ENCODE measurements around the gene LASP1. TPM values are rescaled to one million over a fixed set of nuclear protein-coding genes. Genes with fewer than 3 reads are reported as not detected.
"Not testable (repeated sequence)": the region's sequence is repeated elsewhere in the genome, so short reads cannot be mapped to it uniquely, and the experiment has no call there.

Gene LASP1
- total RNA-seq, 2 experiments from 2014 or later, result 135 to 139 TPM

GRCh38 chr17:38942696-38943334 is 73.0 kb downstream of the LASP1 start:
- no peak overlapping the region for H3K4me3 Mint-ChIP-seq
- CTCF ChIA-PET, result interaction anchor here (1.1 to 2.0 kb wide), 4 partner anchors 18 to 222 kb away, joined by 3 to 7 read pairs (median 4); partner anchors contain the start of gene LASP1NB
- ATAC-seq (no peak), DNase-seq (no peak)
- peaks cover 2% of the 10 kb centered on the region for H3K4me1 Mint-ChIP-seq (ENCODE audit: low read depth)
- intact Hi-C loops (cut with micrococcal nuclease), result no loop called here
- H3K36me3 Mint-ChIP-seq (ENCODE audit: low read depth), result no peaks in the 10 kb centered on the region
- no peak for TF ChIP-seq CTCF (IDR thresholded peaks at IDR 0.05)
- no peak overlapping the region for H3K27ac Mint-ChIP-seq
- H3K9me3 Mint-ChIP-seq, result no peaks in the 10 kb centered on the region
- POLR2A ChIA-PET, result interaction anchor here (0.6 to 1.2 kb wide), 4 partner anchors 21 to 90 kb away, joined by 3 to 5 read pairs (median 4); no protein-coding TSS in a partner anchor
- no peaks in the 10 kb centered on the region for H3K27me3 Mint-ChIP-seq

- TF ChIP-seq CTCF (IDR thresholded peaks at IDR 0.05), result no peak
- intact Hi-C loops (cut with micrococcal nuclease), result no loop called here
- ATAC-seq (peak; percentile 67), DNase-seq (no peak)
- Mint-ChIP-seq H3K9me3 (no peaks in the 10 kb centered on the region), H3K27ac (no peak overlapping the region), H3K36me3 (ENCODE audit: low read depth) (no peaks in the 10 kb centered on the region), H3K4me1 (ENCODE audit: low read depth) (peaks cover 2% of the 10 kb centered on the region), H3K4me3 (no peak overlapping the region), H3K27me3 (no peaks in the 10 kb centered on the region)
- ChIA-PET CTCF (interaction anchor here (1.1 to 2.0 kb wide), 4 partner anchors 19 to 221 kb away, joined by 3 to 7 read pairs (median 4); partner anchors contain the start of gene LASP1NB), POLR2A (interaction anchor here (0.6 to 1.1 kb wide), 5 partner anchors 21 to 401 kb away, joined by 3 read pairs; partner anchors contain the start of gene RPL23)
These were observed 73.7 kb downstream of the LASP1 start for GRCh38 chr17:38943607-38944006.

- Mint-ChIP-seq H3K9me3 (no peaks in the 10 kb centered on the region), H3K4me1 (ENCODE audit: low read depth) (peaks cover 2% of the 10 kb centered on the region), H3K4me3 (no peak overlapping the region), H3K36me3 (ENCODE audit: low read depth) (no peaks in the 10 kb centered on the region), H3K27ac (no peak overlapping the region), H3K27me3 (no peaks in the 10 kb centered on the region)
- CTCF ChIA-PET, result interaction anchor here (0.9 to 1.6 kb wide), 5 partner anchors 15 to 217 kb away, joined by 3 to 4 read pairs (median 3); partner anchors contain the start of genes CWC25 and LASP1NB
- no peak for TF ChIP-seq CTCF (IDR thresholded peaks at IDR 0.05)
- DNase-seq, result peak; percentile 40
- POLR2A ChIA-PET, result interaction anchor here (1.3 kb wide), 1 partner anchor 98 kb away, joined by 3 read pairs; no protein-coding TSS in a partner anchor
- intact Hi-C loops (cut with micrococcal nuclease), result no loop called here
- ATAC-seq, result peak; percentile 47
These were observed 77.3 kb downstream of the LASP1 start for GRCh38 chr17:38947189-38947588.

- intact Hi-C loops (cut with micrococcal nuclease); CTCF ChIA-PET; H3K36me3 Mint-ChIP-seq (ENCODE audit: low read depth); H3K4me1 Mint-ChIP-seq (ENCODE audit: low read depth); H3K27ac Mint-ChIP-seq; H3K27me3 Mint-ChIP-seq; H3K4me3 Mint-ChIP-seq; ATAC-seq; DNase-seq; H3K9me3 Mint-ChIP-seq: not testable (repeated sequence)
- POLR2A ChIA-PET, result interaction anchor here (0.7 kb wide), 1 partner anchor 134 kb away, joined by 3 read pairs; no protein-coding TSS in a partner anchor
These were observed 83.9 kb downstream of the LASP1 start for GRCh38 chr17:38953800-38954199.

- Mint-ChIP-seq H3K36me3 (ENCODE audit: low read depth) (no peaks in the 10 kb centered on the region), H3K9me3 (no peaks in the 10 kb centered on the region), H3K4me1 (ENCODE audit: low read depth) (peaks cover 20% of the 10 kb centered on the region), H3K27ac (no peak overlapping the region), H3K4me3 (no peak overlapping the region), H3K27me3 (no peaks in the 10 kb centered on the region)
- ATAC-seq (no peak), DNase-seq (no peak)
- TF ChIP-seq CTCF (IDR thresholded peaks at IDR 0.05), result no peak
- ChIA-PET CTCF (interaction anchor here (1.2 to 1.6 kb wide), 2 partner anchors 9 to 25 kb away, joined by 3 to 6 read pairs; partner anchors contain the start of gene FBXO47), POLR2A (interaction anchor here (1.2 kb wide), 1 partner anchor 9 kb away, joined by 3 read pairs; the partner anchor contains the start of gene FBXO47)
- intact Hi-C loops (cut with micrococcal nuclease), result no loop called here
These were observed 88.5 kb downstream of the LASP1 start for GRCh38 chr17:38958326-38958725.

Measured in activated CD8-positive, alpha-beta T cell treated with anti-CD3 and anti-CD28 coated beads for 36 hours (primary cell).